Neural cell (in vitro differentiated cells): Measurements from ENCODE around the gene DENND1A. TPM values are rescaled to one million over a fixed set of nuclear protein-coding genes. Genes with fewer than 3 reads are reported as not detected.

Source experiments
- H2AFZ ChIP-seq: fragments of 200-600, 300-800 bp; sonication (generic), shearing (Covaris generic); 2 replicates; pipeline ENCODE4 v1.6.0; 2014; ENCODE audit warnings: low read depth, mild to moderate bottlenecking, antibody characterized with exemption, low read length, moderate library complexity
- H3F3A ChIP-seq: fragments of 200-600 bp; shearing (Covaris generic); 2 replicates; pipeline ENCODE4 v1.6.1; 2016; ENCODE audit warnings: mild to moderate bottlenecking, moderate library complexity, mixed read lengths, antibody characterized with exemption, low read length; ENCODE audit not compliant: insufficient read depth, poor library complexity, severe bottlenecking
- H3K27ac ChIP-seq: fragments of 200-600, 300-800 bp; sonication (generic), shearing (Covaris generic); 2 replicates; pipeline ENCODE4 v1.5.1; 2014; ENCODE audit warnings: mild to moderate bottlenecking, low read length, moderate library complexity
- H3K27me3 ChIP-seq: fragments of 300-800, 200-600 bp; sonication (generic), shearing (Covaris generic); 2 replicates; pipeline ENCODE4 v1.6.0; 2014; ENCODE audit warnings: mild to moderate bottlenecking, low read depth, low read length, moderate library complexity; ENCODE audit not compliant: insufficient read depth
- H3K36me3 ChIP-seq: fragments of 300-800, 200-600 bp; sonication (generic), shearing (Covaris generic); 2 replicates; pipeline ENCODE4 v1.5.1; 2014; ENCODE audit warnings: mild to moderate bottlenecking, antibody characterized with exemption, low read length, moderate library complexity; ENCODE audit not compliant: insufficient read depth
- H3K4me2 ChIP-seq: fragments of 300-800, 200-600 bp; sonication (generic), shearing (Covaris generic); 2 replicates; pipeline ENCODE4 v1.6.0; 2014; ENCODE audit warnings: mild to moderate bottlenecking, low read length
- H3K4me3 ChIP-seq: fragments of 300-800, 200-600 bp; sonication (generic), shearing (Covaris generic); 2 replicates; pipeline ENCODE4 v1.5.1; 2014; ENCODE audit warnings: mild to moderate bottlenecking, low read length, moderate library complexity
- H3K79me2 ChIP-seq: fragments of 200-600 bp; shearing (Covaris generic); replicated peaks from 2 replicates; pipeline ENCODE4 v1.6.0; 2014; ENCODE audit warnings: mild to moderate bottlenecking, low read length, moderate library complexity; ENCODE audit not compliant: insufficient read depth
- H3K9ac ChIP-seq: fragments of 300-800, 200-600 bp; sonication (generic), shearing (Covaris generic); 2 replicates; pipeline ENCODE4 v1.6.1; 2016; ENCODE audit warnings: mild to moderate bottlenecking, low read length, mixed read lengths
- H3K9me2 ChIP-seq: fragments of 200-600 bp; shearing (Covaris generic); 2 replicates; pipeline ENCODE4 v1.6.1; 2016; ENCODE audit warnings: mild to moderate bottlenecking, low read length, mixed read lengths; ENCODE audit not compliant: insufficient read depth
- H3K9me3 ChIP-seq: fragments of 200-600, 300-800 bp; sonication (generic), shearing (Covaris generic); 2 replicates; pipeline ENCODE4 v1.6.1; 2016; ENCODE audit warnings: mild to moderate bottlenecking, mixed run types, low read length, moderate library complexity, mixed read lengths
- H4K20me1 ChIP-seq: fragments of 200-600 bp; shearing (Covaris generic); 2 replicates; pipeline ENCODE4 v1.6.1; 2016; ENCODE audit warnings: mild to moderate bottlenecking, mixed run types; ENCODE audit not compliant: insufficient read depth
- CTCF ChIP-seq: fragments of 450-650 bp; IDR thresholded peaks from 2 replicates; pipeline ENCODE4 v1.5.1; 2014; ENCODE audit warnings: antibody characterized with exemption, mild to moderate bottlenecking, moderate library complexity; ENCODE audit not compliant: poor library complexity, severe bottlenecking
- EP300 ChIP-seq: fragments of 450-650 bp; conservative IDR thresholded peaks from 2 replicates; pipeline ENCODE4 v1.6.1; 2014; ENCODE audit warnings: antibody characterized with exemption, mild to moderate bottlenecking, moderate library complexity; ENCODE audit not compliant: poor library complexity, severe bottlenecking
- EZH2 ChIP-seq: fragments of 200-600, 300-800 bp; shearing (Covaris generic), sonication (generic); IDR thresholded peaks from 2 replicates; pipeline ENCODE4 v1.6.1; 2014; ENCODE audit warnings: antibody characterized with exemption, low read length, borderline replicate concordance, mild to moderate bottlenecking; ENCODE audit not compliant: insufficient read depth, poor library complexity, severe bottlenecking
- MXI1 ChIP-seq: fragments of 450-650 bp; conservative IDR thresholded peaks from 2 replicates; pipeline ENCODE4 v1.6.1; 2014; ENCODE audit warnings: antibody characterized with exemption, mild to moderate bottlenecking; ENCODE audit not compliant: poor library complexity, severe bottlenecking
- POLR2AphosphoS5 ChIP-seq: IDR thresholded peaks from 2 replicates; pipeline ENCODE4 v1.6.1; 2012
- RAD21 ChIP-seq: fragments of 450-650 bp; conservative IDR thresholded peaks from 2 replicates; pipeline ENCODE4 v1.6.1; 2014; ENCODE audit warnings: antibody characterized with exemption, mild to moderate bottlenecking, moderate library complexity
- REST ChIP-seq: IDR thresholded peaks from 2 replicates; pipeline ENCODE4 v1.6.1; 2012; ENCODE audit warnings: borderline replicate concordance
- SMC3 ChIP-seq: fragments of 450-650 bp; conservative IDR thresholded peaks from 2 replicates; pipeline ENCODE4 v1.6.1; 2014; ENCODE audit warnings: antibody characterized with exemption, mild to moderate bottlenecking, moderate library complexity; ENCODE audit not compliant: poor library complexity
- TAF1 ChIP-seq: IDR thresholded peaks from 2 replicates; pipeline ENCODE4 v1.6.1; 2012; ENCODE audit warnings: low read depth
- polyA plus RNA-seq: library from polyadenylated mRNA; depleted of rRNA; stranded (reverse); fragments of >200 nt; gene quantifications from 2 replicates; pipeline ENCODE4 v1.2.3, GENCODE V29; 2014

DENND1A gene
- polyA plus RNA-seq, 1 donor from 2014 or later, result 2.3 TPM

- Histone ChIP-seq H2AFZ (no peak overlapping the region), H3K27me3 (no peaks in the 10 kb centered on the region), H3K4me2 (no peak overlapping the region), H3K9ac (no peak overlapping the region), H3K9me3 (no peaks in the 10 kb centered on the region), H3K36me3 (no peaks in the 10 kb centered on the region), H3K9me2 (no peaks in the 10 kb centered on the region), H3F3A (no peaks in the 10 kb centered on the region), H3K27ac (no peak overlapping the region), H3K79me2 (no peaks in the 10 kb centered on the region), H3K4me3 (no peak overlapping the region), H4K20me1 (no peaks in the 10 kb centered on the region)
- TF ChIP-seq POLR2AphosphoS5 (no peak), EZH2 (no peak), CTCF (no peak), SMC3 (no peak), MXI1 (no peak), EP300 (no peak), RAD21 (no peak), TAF1 (no peak), REST (no peak)
Measured at GRCh38 chr9:123617286-123617685, 312.6 kb downstream of the DENND1A start.

- H3K4me2 ChIP-seq, result no peak overlapping the region
- H4K20me1 ChIP-seq, result no peaks in the 10 kb centered on the region
- H2AFZ ChIP-seq, result no peak overlapping the region
- H3K27ac ChIP-seq, result no peak overlapping the region
- no peaks in the 10 kb centered on the region for H3K36me3 ChIP-seq
- no peaks in the 10 kb centered on the region for H3F3A ChIP-seq
- no peak for TF ChIP-seq REST
- no peak for TF ChIP-seq POLR2AphosphoS5
- no peak for TF ChIP-seq RAD21
- TF ChIP-seq TAF1, result no peak
- no peak for TF ChIP-seq MXI1
- no peak for TF ChIP-seq EP300
- TF ChIP-seq EZH2, result no peak
- no peak for TF ChIP-seq CTCF
- no peak for TF ChIP-seq SMC3
- H3K4me3 ChIP-seq, result no peak overlapping the region
- no peaks in the 10 kb centered on the region for H3K9me2 ChIP-seq
- H3K79me2 ChIP-seq, result no peaks in the 10 kb centered on the region
- no peaks in the 10 kb centered on the region for H3K9me3 ChIP-seq
- H3K9ac ChIP-seq, result no peak overlapping the region
- no peaks in the 10 kb centered on the region for H3K27me3 ChIP-seq
Measured at GRCh38 chr9:123616707-123617106, 313.2 kb downstream of the DENND1A start.
